Lower leg skin (tissue), 4 donors: ENCODE results near the gene KIR3DL3. TPM values are rescaled to one million over a fixed set of nuclear protein-coding genes. Genes with fewer than 3 reads are reported as not detected.
A peak's percentile ranks its signal among the peaks of the same experiment; 100 is the strongest.
"Not testable (repeated sequence)": the region's sequence is repeated elsewhere in the genome, so short reads cannot be mapped to it uniquely, and the experiment has no call there.

Experiments
- DNase-seq, 2 donors: peaks; one replicate each; pipeline ENCODE4 v3.0.0-alpha.2; 2019; ENCODE audit warnings: low spot score in 2 of 2
- H3K4me3 ChIP-seq: fragments of 200-600 bp; sonication (generic); 2 replicates; pipeline ENCODE4 v1.5.1; 2017; ENCODE audit warnings: mild to moderate bottlenecking, low read depth; ENCODE audit not compliant: poor library complexity, severe bottlenecking
- WGBS, 2 donors: methylation state at CpG; one replicate each; pipeline ENCODE4 v1.1.5; 2018; 5-methylcytosine and 5-hydroxymethylcytosine counted together
- intact Hi-C: fragments of 100-400 bp; cut with DNase I; formaldehyde crosslinking; loops from one replicate; pipeline ENCODE4 v1.15.0; 2023; ENCODE audit warnings: low total_unique reads
- total RNA-seq, 4 donors: library from RNA; depleted of rRNA; stranded (reverse); fragments of >200 nt; gene quantifications; one replicate each; pipeline ENCODE4 v1.1.0, GENCODE V29; 2016

The KIR3DL3 gene
- total RNA-seq, 4 donors from 2014 or later: not detected

GRCh38 chr19:54771018-54771960 lies 47.0 kb downstream of the KIR3DL3 start:
- H3K4me3 ChIP-seq, intact Hi-C loops: not testable (repeated sequence)
- 78% methylated on average over 14 of the region's 15 CpGs for WGBS, 2 donors
- peak in 1 of 2 donors; percentile 63 for DNase-seq

- H3K4me3 ChIP-seq, intact Hi-C loops: not testable (repeated sequence)
- DNase-seq: peak in 1 of 2 donors; percentile 72
- 46 to 51% methylated on average over 2 of the region's 2 CpGs for WGBS, 2 donors
These were observed 48.4 kb downstream of the KIR3DL3 start for GRCh38 chr19:54772666-54773065.

- H3K4me3 ChIP-seq, intact Hi-C loops: not testable (repeated sequence)
- 78 to 79% methylated on average over 12 of the region's 12 CpGs for WGBS, 2 donors
- DNase-seq: peak in 1 of 2 donors; percentile 73
These were observed 51.0 kb downstream of the KIR3DL3 start for GRCh38 chr19:54775095-54775815.

- H3K4me3 ChIP-seq, intact Hi-C loops: not testable (repeated sequence)
- 82 to 88% methylated on average over 8 of the region's 8 CpGs for WGBS, 2 donors
- DNase-seq: peak in 1 of 2 donors; percentile 52
These were observed 51.6 kb downstream of the KIR3DL3 start for GRCh38 chr19:54775830-54776229.

GRCh38 chr19:54777851-54778250 lies 53.6 kb downstream of the KIR3DL3 start:
- H3K4me3 ChIP-seq, intact Hi-C loops: not testable (repeated sequence)
- peak in 1 of 2 donors; percentile 81 for DNase-seq
- WGBS, 2 donors: 64 to 80% methylated on average over 4 of the region's 4 CpGs

GRCh38 chr19:54778896-54779295 lies 54.7 kb downstream of the KIR3DL3 start:
- H3K4me3 ChIP-seq, intact Hi-C loops: not testable (repeated sequence)
- WGBS, 2 donors: 74 to 76% methylated on average over 7 of the region's 7 CpGs
- peak in 1 of 2 donors; percentile 36 for DNase-seq

GRCh38 chr19:54782916-54783315 lies 58.7 kb downstream of the KIR3DL3 start:
- 74 to 79% methylated on average over 4 of the region's 4 CpGs for WGBS, 2 donors
- H3K4me3 ChIP-seq, intact Hi-C loops: not testable (repeated sequence)
- peak in 1 of 2 donors; percentile 64 for DNase-seq

Other genes with a start within 250 kb of the KIR3DL3 start
- gene LAIR2, start 221.6 kb upstream of the KIR3DL3 start, total RNA-seq: not detected
- gene LILRA2, start 150.7 kb upstream of the KIR3DL3 start, total RNA-seq: 1 to 10 TPM in 1 of 4 donors, under 1 TPM in 2, not detected in 1; 0.17 to 1.8 (median 0.93) TPM
- gene LILRA1, start 130.8 kb upstream of the KIR3DL3 start, total RNA-seq: under 1 TPM in 1 of 4 donors, not detected in 3; 0.23 TPM
- gene LILRB1, start 94.0 kb upstream of the KIR3DL3 start, total RNA-seq: under 1 TPM; 0.10 to 0.69 (median 0.50) TPM
- gene LILRB4, start 61.5 kb upstream of the KIR3DL3 start, total RNA-seq: 1 to 10 TPM in 1 of 4 donors, under 1 TPM in 3; 0.15 to 1.6 (median 0.78) TPM
- gene KIR2DL3, start 14.1 kb downstream of the KIR3DL3 start, total RNA-seq: not detected
- gene KIR2DL1, start 45.4 kb downstream of the KIR3DL3 start, total RNA-seq: not detected
- gene KIR2DL4, start 79.2 kb downstream of the KIR3DL3 start, total RNA-seq: not detected
- not detected for gene KIR3DL1, start 92.0 kb downstream of the KIR3DL3 start, total RNA-seq
- gene KIR2DS4, start 108.2 kb downstream of the KIR3DL3 start, total RNA-seq: not detected
- gene KIR3DL2, start 126.0 kb downstream of the KIR3DL3 start, total RNA-seq: under 1 TPM in 1 of 4 donors, not detected in 3; 0.19 TPM
- gene FCAR, start 149.8 kb downstream of the KIR3DL3 start, total RNA-seq: 1 to 10 TPM in 1 of 4 donors, not detected in 3; 1.1 TPM
- not detected for gene NCR1, start 181.7 kb downstream of the KIR3DL3 start, total RNA-seq
- not detected for gene NLRP7, start 223.1 kb downstream of the KIR3DL3 start, total RNA-seq
- 10 to 100 TPM in 1 of 4 donors, 1 to 10 TPM in 3; 1.0 to 10.9 (median 7.4) TPM for gene NLRP2, start 241.9 kb downstream of the KIR3DL3 start, total RNA-seq